ENCODE results near the gene MAP4K3. TPM values are rescaled to one million over a fixed set of nuclear protein-coding genes. Genes with fewer than 3 reads are reported as not detected.

Gene MAP4K3
- total RNA-seq, 2 donors from 2014 or later, result 16.1 to 17.7 TPM

- Mint-ChIP-seq H3K9me3 (peaks cover 0 to 5% of the 10 kb centered on the region in 2 donors), H3K27ac (no peak overlapping the region), H3K36me3 (no peaks in the 10 kb centered on the region)
- ATAC-seq (no peak), DNase-seq (ENCODE audit: low spot score in 2 of 2) (no peak)
These were observed 215.6 kb downstream of the MAP4K3 start for GRCh38 chr2:39221459-39221858.

GRCh38 chr2:39220136-39220535 lies 216.9 kb downstream of the MAP4K3 start:
- Mint-ChIP-seq H3K36me3 (no peaks in the 10 kb centered on the region), H3K9me3 (peaks cover 0 to 5% of the 10 kb centered on the region in 2 donors), H3K27ac (no peak overlapping the region)
- DNase-seq (ENCODE audit: low spot score in 2 of 2) (no peak), ATAC-seq (no peak)

GRCh38 chr2:39218391-39218790 lies 218.7 kb downstream of the MAP4K3 start:
- no peak for DNase-seq (ENCODE audit: low spot score in 2 of 2)
- no peak for ATAC-seq
- Mint-ChIP-seq H3K36me3 (peaks cover 0 to 1% of the 10 kb centered on the region in 2 donors), H3K9me3 (peaks cover 0 to 5% of the 10 kb centered on the region in 2 donors), H3K27ac (peak overlapping the region; percentile 69 to 95)

- H3K27ac Mint-ChIP-seq, result peak overlapping the region; percentile 91 to 95
- H3K36me3 Mint-ChIP-seq, result peaks cover 0 to 7% of the 10 kb centered on the region in 2 donors
- peak; percentile 87 to 92 for ATAC-seq
- H3K9me3 Mint-ChIP-seq, result peaks cover 0 to 10% of the 10 kb centered on the region in 2 donors
- DNase-seq (ENCODE audit: low spot score in 2 of 2), result no peak
These were observed 219.9 kb downstream of the MAP4K3 start for GRCh38 chr2:39217192-39217550.

- ATAC-seq, result peak; percentile 87 to 92
- Mint-ChIP-seq H3K36me3 (peaks cover 0 to 7% of the 10 kb centered on the region in 2 donors), H3K9me3 (peaks cover 0 to 10% of the 10 kb centered on the region in 2 donors), H3K27ac (peak overlapping the region; percentile 91 to 95)
- DNase-seq (ENCODE audit: low spot score in 2 of 2), result peak; percentile 64 to 79
These were observed 220.5 kb downstream of the MAP4K3 start for GRCh38 chr2:39216346-39217191.

- Mint-ChIP-seq H3K9me3 (peaks cover 0 to 10% of the 10 kb centered on the region in 2 donors), H3K27ac (peak overlapping the region; percentile 91 to 95), H3K36me3 (peaks cover 0 to 7% of the 10 kb centered on the region in 2 donors)
- ATAC-seq (peak in 1 of 2 donors; percentile 28), DNase-seq (ENCODE audit: low spot score in 2 of 2) (no peak)
These were observed 221.5 kb downstream of the MAP4K3 start for GRCh38 chr2:39215545-39215944.

GRCh38 chr2:39213015-39213414 lies 224.1 kb downstream of the MAP4K3 start:
- DNase-seq (ENCODE audit: low spot score in 2 of 2) (no peak), ATAC-seq (no peak)
- peaks cover 0 to 5% of the 10 kb centered on the region in 2 donors for H3K9me3 Mint-ChIP-seq
- H3K36me3 Mint-ChIP-seq, result peaks cover 0 to 7% of the 10 kb centered on the region in 2 donors
- H3K27ac Mint-ChIP-seq, result no peak overlapping the region

- ATAC-seq (no peak), DNase-seq (ENCODE audit: low spot score in 2 of 2) (no peak)
- H3K9me3 Mint-ChIP-seq, result peaks cover 0 to 5% of the 10 kb centered on the region in 2 donors
- H3K36me3 Mint-ChIP-seq, result peaks cover 0 to 7% of the 10 kb centered on the region in 2 donors
- H3K27ac Mint-ChIP-seq, result no peak overlapping the region
These were observed 226.2 kb downstream of the MAP4K3 start for GRCh38 chr2:39210846-39211245.

- Mint-ChIP-seq H3K27ac (no peak overlapping the region), H3K36me3 (peaks cover 4 to 7% of the 10 kb centered on the region in 2 donors), H3K9me3 (peaks cover 4 to 18% of the 10 kb centered on the region in 2 donors)
- no peak for DNase-seq (ENCODE audit: low spot score in 2 of 2)
- ATAC-seq, result peak; percentile 5 to 54
These were observed 233.7 kb downstream of the MAP4K3 start for GRCh38 chr2:39203382-39203781.

- H3K9me3 Mint-ChIP-seq, result peaks cover 4 to 21% of the 10 kb centered on the region in 2 donors
- peaks cover 4 to 7% of the 10 kb centered on the region in 2 donors for H3K36me3 Mint-ChIP-seq
- ATAC-seq (peak; percentile 28 to 65), DNase-seq (ENCODE audit: low spot score in 2 of 2) (no peak)
- no peak overlapping the region for H3K27ac Mint-ChIP-seq
These were observed 234.3 kb downstream of the MAP4K3 start for GRCh38 chr2:39202639-39203369.

Other genes starting within 250 kb of the MAP4K3 start
- gene CDKL4, start 193.3 kb downstream of the MAP4K3 start, total RNA-seq, result not detected
- gene TMEM178A, start 228.6 kb upstream of the MAP4K3 start, total RNA-seq, result under 1 TPM; 0.30 to 0.86 TPM

Data from activated naive CD4-positive, alpha-beta T cell treated with anti-CD3 and anti-CD28 coated beads, Interleukin-2, amount 50 U/mL, for 72 hours (primary cell).